Left colon (tissue), 2 donors: ENCODE results near the gene NCAPD2. TPM values are rescaled to one million over a fixed set of nuclear protein-coding genes. Genes with fewer than 3 reads are reported as not detected.

ENCODE experiments used
- total RNA-seq, 2 donors: library from RNA; stranded (reverse); fragmentation: NEBNext Ultra II Directional; extraction: Animal tissue kit (Norgen Biotek cat#: 25700); gene quantifications; one replicate each; pipeline ENCODE4 v1.2.1, GENCODE V29; 2021
- donor health status: DM: no; HTN: no; CAD: no.
- donor health status: DM: yes; HTN: yes; CAD: no.

The NCAPD2 gene
- total RNA-seq, 2 donors from 2014 or later: 21.9 to 29.4 TPM

Other genes starting within 250 kb of the NCAPD2 start
- 100 to 1,000 TPM; 140 to 147 TPM for gene PLEKHG6, start 183.4 kb upstream of the NCAPD2 start, total RNA-seq
- gene TNFRSF1A, start 152.0 kb upstream of the NCAPD2 start, total RNA-seq: 100 to 1,000 TPM; 140 to 170 TPM
- 100 to 1,000 TPM; 289 to 459 TPM for gene SCNN1A, start 118.5 kb upstream of the NCAPD2 start, total RNA-seq
- gene LTBR, start 109.9 kb upstream of the NCAPD2 start, total RNA-seq: 100 to 1,000 TPM; 120 to 129 TPM
- gene CD27, start 49.1 kb upstream of the NCAPD2 start, total RNA-seq: 1 to 10 TPM; 1.3 to 4.4 TPM
- gene TAPBPL, start 42.1 kb upstream of the NCAPD2 start, total RNA-seq: 10 to 100 TPM; 51.2 to 74.2 TPM
- gene VAMP1, start 23.4 kb upstream of the NCAPD2 start, total RNA-seq: 1 to 10 TPM; 4.2 to 6.3 TPM
- 100 to 1,000 TPM; 124 to 131 TPM for gene MRPL51, start 840 bp upstream of the NCAPD2 start, total RNA-seq
- 1,000 to 10,000 TPM; 2,230 to 2,756 TPM for gene GAPDH, start 40.4 kb downstream of the NCAPD2 start, total RNA-seq
- gene IFFO1, start 61.9 kb downstream of the NCAPD2 start, total RNA-seq: 1 to 10 TPM; 3.8 to 7.2 TPM
- 10 to 100 TPM; 22.2 to 34.4 TPM for gene NOP2, start 74.2 kb downstream of the NCAPD2 start, total RNA-seq
- gene CHD4, start 113.3 kb downstream of the NCAPD2 start, total RNA-seq: 100 to 1,000 TPM; 142 to 157 TPM
- 10 to 100 TPM; 25.6 to 26.7 TPM for gene LPAR5, start 141.9 kb downstream of the NCAPD2 start, total RNA-seq
- gene ACRBP, start 153.3 kb downstream of the NCAPD2 start, total RNA-seq: 1 to 10 TPM; 2.9 to 3.4 TPM
- 10 to 100 TPM; 23.6 to 38.9 TPM for gene ING4, start 169.0 kb downstream of the NCAPD2 start, total RNA-seq
- 10 to 100 TPM; 47.8 to 51.4 TPM for gene ZNF384, start 195.3 kb downstream of the NCAPD2 start, total RNA-seq
- under 1 TPM; 0.52 to 0.67 TPM for gene PIANP, start 206.7 kb downstream of the NCAPD2 start, total RNA-seq
- gene COPS7A, start 229.9 kb downstream of the NCAPD2 start, total RNA-seq: 10 to 100 TPM; 37.2 to 40.8 TPM